Vagina (tissue), 2 donors: Measurements from ENCODE around the gene CEMIP. TPM values are rescaled to one million over a fixed set of nuclear protein-coding genes. Genes with fewer than 3 reads are reported as not detected.
A peak's percentile ranks its signal among the peaks of the same experiment; 100 is the strongest.

ENCODE experiments used
- DNase-seq, 2 donors: peaks; one replicate each; pipeline ENCODE4 v3.0.0-alpha.2; 2017; ENCODE audit errors: extremely low spot score in 2 of 2
- H3K27ac ChIP-seq: fragments of 200-600 bp; sonication (generic); one replicate; pipeline ENCODE4 v1.5.1; 2019
- H3K27me3 ChIP-seq: fragments of 200-600 bp; sonication (generic); one replicate; pipeline ENCODE4 v1.5.1; 2019
- H3K36me3 ChIP-seq, 2 donors: fragments of 200-600 bp; sonication (generic); one replicate each; pipeline ENCODE4 v1.5.1; 2017 to 2019
- H3K4me1 ChIP-seq: fragments of 200-600 bp; sonication (generic); one replicate; pipeline ENCODE4 v1.5.1; 2019
- H3K4me3 ChIP-seq, 2 donors: fragments of 200-600 bp; sonication (generic); 1 replicate in 1 of 2; 2 replicates in 1 of 2; pipeline ENCODE4 v1.5.1; 2016 to 2019
- H3K9me3 ChIP-seq: fragments of 200-600 bp; sonication (generic); one replicate; pipeline ENCODE4 v1.5.1; 2019
- CTCF ChIP-seq, 3 experiments: fragments of 450-650 bp in 2 of 3; fragments of 200-600 bp in 1 of 3; sonication (generic) in 1 of 3; IDR thresholded peaks; one replicate each; pipeline ENCODE4 v1.5.1; 2017 to 2019; ENCODE audit warnings: antibody characterized with exemption in 3 of 3, mild to moderate bottlenecking in 2 of 3, moderate library complexity in 2 of 3
- POLR2A ChIP-seq, 2 donors: fragments of 450-650 bp; IDR thresholded peaks; one replicate each; pipeline ENCODE4 v1.6.1; 2017; ENCODE audit warnings: antibody characterized with exemption in 2 of 2, mild to moderate bottlenecking in 2 of 2, moderate library complexity in 2 of 2
- POLR2AphosphoS5 ChIP-seq, 2 donors: sonication (generic); formaldehyde crosslinking; IDR thresholded peaks; one replicate each; pipeline ENCODE4 v1.9.0; 2017; ENCODE audit warnings: antibody characterized with exemption in 2 of 2, mild to moderate bottlenecking in 2 of 2, low read depth in 1 of 2; ENCODE audit not compliant: insufficient read depth in 1 of 2
- intact Hi-C: fragments of 100-400 bp; cut with DNase I; formaldehyde crosslinking; loops from one replicate; pipeline ENCODE4 v1.15.1; 2023
- total RNA-seq: library from RNA; depleted of rRNA; stranded (reverse); fragments of >200 nt; gene quantifications from one replicate; pipeline ENCODE4 v1.2.3, GENCODE V29; 2016

The CEMIP gene
- total RNA-seq, 1 donor from 2014 or later: 0.74 TPM

- Histone ChIP-seq H3K9me3 (no peaks in the 10 kb centered on the region), H3K4me1 (peaks cover 45% of the 10 kb centered on the region), H3K4me3 (no peak overlapping the region), H3K27me3 (no peaks in the 10 kb centered on the region), H3K27ac (no peak overlapping the region), H3K36me3 (peaks cover 0 to 12% of the 10 kb centered on the region in 2 donors)
- intact Hi-C loops: no loop called here
- DNase-seq: no peak
- TF ChIP-seq POLR2AphosphoS5 (IDR thresholded peaks at IDR 0.05; ENCODE audit: insufficient read depth in 1 of 2, low read depth in 1 of 2): no peak
- TF ChIP-seq CTCF (IDR thresholded peaks at IDR 0.05): no peak
- TF ChIP-seq POLR2A (IDR thresholded peaks at IDR 0.05): no peak
These were observed 206.8 kb downstream of the CEMIP start for GRCh38 chr15:80985981-80986380.

DNA sequence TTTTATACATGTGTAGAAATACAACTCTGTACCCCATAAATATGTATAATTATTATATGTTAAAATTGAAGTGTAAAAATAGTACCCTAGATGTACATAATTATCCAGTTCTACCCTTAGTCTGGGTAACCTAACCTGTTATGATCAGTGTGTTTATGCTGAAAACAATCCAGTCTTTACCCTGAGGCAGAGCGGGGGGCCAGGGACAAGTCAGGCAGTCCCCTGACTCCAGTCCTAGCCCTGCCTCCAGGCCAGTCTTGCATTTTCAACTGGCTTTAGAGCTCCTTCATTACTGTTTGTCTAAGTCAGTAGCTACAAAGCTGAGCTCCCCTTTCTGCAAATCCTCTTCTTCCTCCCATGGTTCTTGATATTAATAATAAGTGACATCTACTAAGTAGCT lies 207.3 kb downstream of the CEMIP start:
- H3K27ac ChIP-seq: no peak overlapping the region
- H3K36me3 ChIP-seq: peaks cover 0 to 10% of the 10 kb centered on the region in 2 donors
- TF ChIP-seq CTCF (IDR thresholded peaks at IDR 0.05) (no peak), POLR2AphosphoS5 (IDR thresholded peaks at IDR 0.05; ENCODE audit: insufficient read depth in 1 of 2, low read depth in 1 of 2) (no peak), POLR2A (IDR thresholded peaks at IDR 0.05) (no peak)
- H3K27me3 ChIP-seq: no peaks in the 10 kb centered on the region
- peaks cover 50% of the 10 kb centered on the region for H3K4me1 ChIP-seq
- DNase-seq: no peak
- no peak overlapping the region for H3K4me3 ChIP-seq
- intact Hi-C loops: no loop called here
- H3K9me3 ChIP-seq: no peaks in the 10 kb centered on the region

DNA sequence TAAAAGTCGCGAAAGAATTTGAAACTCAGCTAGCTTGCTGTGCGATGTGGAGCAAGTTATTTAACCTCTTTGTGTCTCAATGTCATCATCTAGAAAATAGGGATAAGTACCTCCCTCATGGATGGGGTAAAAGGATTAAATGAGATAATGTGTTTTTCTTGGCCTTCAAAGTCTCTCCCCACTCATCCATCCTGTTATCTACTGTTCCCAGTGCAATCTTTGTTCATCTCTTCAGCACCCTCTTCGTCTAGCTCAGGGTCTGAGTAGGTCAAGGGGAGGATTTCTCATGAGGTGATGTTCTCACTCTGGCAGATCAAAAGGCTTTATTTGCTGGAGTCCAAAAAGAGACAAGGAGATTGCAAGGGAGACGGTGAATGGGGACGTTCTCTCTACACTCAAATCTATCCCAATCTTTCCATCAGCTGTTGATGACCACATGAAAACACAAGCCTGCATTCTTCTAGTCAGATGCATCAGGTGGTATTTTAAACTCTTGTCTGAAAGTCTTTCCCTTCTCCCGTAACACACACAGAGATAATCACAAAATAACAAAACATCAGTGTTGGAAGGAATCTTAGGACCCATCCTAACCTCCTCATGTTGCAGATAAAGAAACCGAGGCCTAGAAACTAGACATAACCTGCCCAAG lies 209.1 kb downstream of the CEMIP start:
- TF ChIP-seq CTCF (IDR thresholded peaks at IDR 0.05) (no peak), POLR2AphosphoS5 (IDR thresholded peaks at IDR 0.05; ENCODE audit: insufficient read depth in 1 of 2, low read depth in 1 of 2) (no peak), POLR2A (IDR thresholded peaks at IDR 0.05) (no peak)
- Histone ChIP-seq H3K9me3 (no peaks in the 10 kb centered on the region), H3K27me3 (no peaks in the 10 kb centered on the region), H3K4me3 (peak overlapping the region; percentile 81 to 92), H3K4me1 (peaks cover 59% of the 10 kb centered on the region), H3K36me3 (no peaks in the 10 kb centered on the region), H3K27ac (peak overlapping the region; percentile 92)
- DNase-seq: no peak
- intact Hi-C loops: no loop called here

DNA sequence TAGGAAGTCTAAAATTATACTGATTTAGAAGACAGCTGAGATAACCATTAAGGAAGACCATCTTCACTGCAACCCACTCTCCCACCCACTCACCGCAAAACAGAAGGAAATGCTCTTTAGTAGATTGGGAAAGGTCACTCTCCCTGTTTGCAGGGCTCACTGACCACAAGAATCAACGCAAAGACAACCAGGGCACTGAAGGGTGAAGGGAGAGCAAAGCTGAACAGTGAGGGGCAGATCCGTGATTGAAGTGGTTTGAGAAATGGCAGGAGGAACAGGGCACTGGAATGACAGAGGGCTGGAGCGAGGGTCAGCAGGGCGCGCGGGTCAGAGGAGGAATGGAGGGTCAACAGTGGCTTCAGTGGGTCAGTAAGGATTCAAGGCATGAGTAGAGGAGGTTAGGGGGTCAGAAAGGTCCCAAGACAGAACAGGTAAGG lies 209.9 kb downstream of the CEMIP start:
- Histone ChIP-seq H3K4me1 (peaks cover 59% of the 10 kb centered on the region), H3K27me3 (no peaks in the 10 kb centered on the region), H3K27ac (peak overlapping the region; percentile 92), H3K4me3 (peak overlapping the region; percentile 81 to 92), H3K9me3 (no peaks in the 10 kb centered on the region), H3K36me3 (no peaks in the 10 kb centered on the region)
- intact Hi-C loops: no loop called here
- no peak for TF ChIP-seq POLR2AphosphoS5 (IDR thresholded peaks at IDR 0.05; ENCODE audit: insufficient read depth in 1 of 2, low read depth in 1 of 2)
- TF ChIP-seq CTCF (IDR thresholded peaks at IDR 0.05): no peak
- no peak for TF ChIP-seq POLR2A (IDR thresholded peaks at IDR 0.05)
- no peak for DNase-seq
